ENCODE results near the gene DOK7.

Gene DOK7

GRCh38 chr4:3477750-3478430, 14.8 kb downstream of the DOK7 start:
- Histone ChIP-seq H2BK120ac (ENCODE audit: low read depth, low read length) (peak overlapping the region; percentile 83), H3K79me1 (ENCODE audit: low read depth, low read length) (peaks cover 2% of the 10 kb centered on the region), H3K27me3 (ENCODE audit: control insufficient read depth in 3 of 3, insufficient read depth in 3 of 3, low read depth in 1 of 3, low read length in 3 of 3) (peaks cover 0 to 14% (median 0%) of the 10 kb centered on the region in 3 experiments), H2AFZ (ENCODE audit: low read length) (peak overlapping the region; percentile 56), H2BK12ac (ENCODE audit: low read length) (peak overlapping the region; percentile 94), H3K14ac (ENCODE audit: low read length) (peak overlapping the region; percentile 94), H3K9ac (ENCODE audit: low read depth, low read length, poor library complexity) (peak overlapping the region; percentile 70), H4K91ac (ENCODE audit: low read depth, low read length, poor library complexity) (no peak overlapping the region), H3K27ac (replicated peaks; ENCODE audit: low read length) (no peak overlapping the region), H2AK5ac (ENCODE audit: low read depth, low read length) (peak overlapping the region; percentile 100), H3K9me3 (replicated peaks in 1 of 2; ENCODE audit: control insufficient read depth in 2 of 2, insufficient read depth in 1 of 2, low read depth in 1 of 2, low read length in 2 of 2) (no peaks in the 10 kb centered on the region), H2BK5ac (ENCODE audit: low read length) (peak overlapping the region; percentile 82), H3K4me3 (ENCODE audit: low read length in 2 of 2) (no peak overlapping the region), H3K4me1 (ENCODE audit: control insufficient read depth in 2 of 2, insufficient read depth in 1 of 2, low read depth in 1 of 2, low read length in 2 of 2) (peaks cover 33 to 41% of the 10 kb centered on the region in 2 donors), H2BK15ac (ENCODE audit: low read length) (peak overlapping the region; percentile 99), H3K18ac (ENCODE audit: low read length) (peak overlapping the region; percentile 98), H3K36me3 (replicated peaks in 1 of 2; ENCODE audit: control insufficient read depth in 2 of 2, insufficient read depth in 2 of 2, low read length in 2 of 2) (no peaks in the 10 kb centered on the region), H3K4me2 (ENCODE audit: insufficient read depth, low read length, poor library complexity, severe bottlenecking) (peak overlapping the region; percentile 25), H3K4ac (ENCODE audit: low read length) (no peak overlapping the region), H3K23ac (ENCODE audit: low read depth, low read length, poor library complexity) (peak overlapping the region; percentile 73), H4K8ac (ENCODE audit: low read depth, low read length) (peak overlapping the region; percentile 43)
- DNase-seq (ENCODE audit: low spot score): no peak
- WGBS, 2 donors (ENCODE audit: extremely low coverage in 2 of 2, insufficient read length in 2 of 2, insufficient replicate concordance in 1 of 2): no CpG with 5 or more reads among the region's 23 CpGs

GRCh38 chr4:3478446-3479357, 15.6 kb downstream of the DOK7 start:
- Histone ChIP-seq H2AK5ac (ENCODE audit: low read depth, low read length) (peak overlapping the region; percentile 100), H3K4me3 (ENCODE audit: low read length in 2 of 2) (no peak overlapping the region), H3K4ac (ENCODE audit: low read length) (peak overlapping the region; percentile 76), H3K14ac (ENCODE audit: low read length) (peak overlapping the region; percentile 98), H3K9me3 (replicated peaks in 1 of 2; ENCODE audit: control insufficient read depth in 2 of 2, insufficient read depth in 1 of 2, low read depth in 1 of 2, low read length in 2 of 2) (no peaks in the 10 kb centered on the region), H3K23ac (ENCODE audit: low read depth, low read length, poor library complexity) (peak overlapping the region; percentile 73), H3K4me1 (ENCODE audit: control insufficient read depth in 2 of 2, insufficient read depth in 1 of 2, low read depth in 1 of 2, low read length in 2 of 2) (peaks cover 28 to 44% of the 10 kb centered on the region in 2 donors), H3K18ac (ENCODE audit: low read length) (peak overlapping the region; percentile 90), H4K8ac (ENCODE audit: low read depth, low read length) (peak overlapping the region; percentile 43), H3K79me1 (ENCODE audit: low read depth, low read length) (no peaks in the 10 kb centered on the region), H3K4me2 (ENCODE audit: insufficient read depth, low read length, poor library complexity, severe bottlenecking) (peak overlapping the region; percentile 18), H3K27ac (replicated peaks; ENCODE audit: low read length) (no peak overlapping the region), H3K36me3 (replicated peaks in 1 of 2; ENCODE audit: control insufficient read depth in 2 of 2, insufficient read depth in 2 of 2, low read length in 2 of 2) (no peaks in the 10 kb centered on the region), H2BK120ac (ENCODE audit: low read depth, low read length) (peak overlapping the region; percentile 98), H3K27me3 (ENCODE audit: control insufficient read depth in 3 of 3, insufficient read depth in 3 of 3, low read depth in 1 of 3, low read length in 3 of 3) (peaks cover 0 to 19% (median 0%) of the 10 kb centered on the region in 3 experiments), H2AFZ (ENCODE audit: low read length) (peak overlapping the region; percentile 56), H3K9ac (ENCODE audit: low read depth, low read length, poor library complexity) (peak overlapping the region; percentile 60), H2BK15ac (ENCODE audit: low read length) (peak overlapping the region; percentile 99), H2BK12ac (ENCODE audit: low read length) (peak overlapping the region; percentile 75), H2BK5ac (ENCODE audit: low read length) (peak overlapping the region; percentile 82), H4K91ac (ENCODE audit: low read depth, low read length, poor library complexity) (peak overlapping the region; percentile 72)
- WGBS, 2 donors (ENCODE audit: extremely low coverage in 2 of 2, insufficient read length in 2 of 2, insufficient replicate concordance in 1 of 2): no CpG with 5 or more reads among the region's 35 CpGs
- DNase-seq (ENCODE audit: low spot score): no peak

- peaks cover 0 to 22% (median under 1%) of the 10 kb centered on the region in 3 experiments for H3K27me3 ChIP-seq (ENCODE audit: control insufficient read depth in 3 of 3, insufficient read depth in 3 of 3, low read depth in 1 of 3, low read length in 3 of 3)
Observed at GRCh38 chr4:3479358-3480101, 16.4 kb downstream of the DOK7 start.

More at GRCh38 chr4:3479358-3480101, 16.4 kb downstream of the DOK7 start:
- Histone ChIP-seq H3K4me2 (ENCODE audit: insufficient read depth, low read length, poor library complexity, severe bottlenecking) (no peak overlapping the region), H3K4me3 (ENCODE audit: low read length in 2 of 2) (no peak overlapping the region), H3K4me1 (ENCODE audit: control insufficient read depth in 2 of 2, insufficient read depth in 1 of 2, low read depth in 1 of 2, low read length in 2 of 2) (peaks cover 34 to 46% of the 10 kb centered on the region in 2 donors), H3K79me1 (ENCODE audit: low read depth, low read length) (no peaks in the 10 kb centered on the region), H2AK5ac (ENCODE audit: low read depth, low read length) (peak overlapping the region; percentile 100), H2BK120ac (ENCODE audit: low read depth, low read length) (peak overlapping the region; percentile 98), H3K36me3 (replicated peaks in 1 of 2; ENCODE audit: control insufficient read depth in 2 of 2, insufficient read depth in 2 of 2, low read length in 2 of 2) (no peaks in the 10 kb centered on the region), H2BK15ac (ENCODE audit: low read length) (peak overlapping the region; percentile 99), H2BK5ac (ENCODE audit: low read length) (peak overlapping the region; percentile 82), H3K14ac (ENCODE audit: low read length) (peak overlapping the region; percentile 56), H4K91ac (ENCODE audit: low read depth, low read length, poor library complexity) (peak overlapping the region; percentile 72), H3K27ac (replicated peaks; ENCODE audit: low read length) (no peak overlapping the region), H2AFZ (ENCODE audit: low read length) (no peak overlapping the region), H3K23ac (ENCODE audit: low read depth, low read length, poor library complexity) (no peak overlapping the region), H2BK12ac (ENCODE audit: low read length) (peak overlapping the region; percentile 97), H3K9me3 (replicated peaks in 1 of 2; ENCODE audit: control insufficient read depth in 2 of 2, insufficient read depth in 1 of 2, low read depth in 1 of 2, low read length in 2 of 2) (no peaks in the 10 kb centered on the region), H4K8ac (ENCODE audit: low read depth, low read length) (no peak overlapping the region), H3K4ac (ENCODE audit: low read length) (peak overlapping the region; percentile 89), H3K9ac (ENCODE audit: low read depth, low read length, poor library complexity) (no peak overlapping the region), H3K18ac (ENCODE audit: low read length) (peak overlapping the region; percentile 93)
- no peak for DNase-seq (ENCODE audit: low spot score)
- WGBS, 2 donors (ENCODE audit: extremely low coverage in 2 of 2, insufficient read length in 2 of 2, insufficient replicate concordance in 1 of 2): no CpG with 5 or more reads among the region's 25 CpGs
